NCI-H446 treated with DMSO at 0.1 percent for 48 hours (cell line): ENCODE results near the gene GULP1.

Experiments used
- DNase-seq: peaks from one replicate; lab custom pipeline; 2025; lab: John Stamatoyannopoulos, UW

The GULP1 gene

GRCh38 chr2:188322569-188323551, 31.2 kb downstream of the GULP1 start:
- no peak for DNase-seq

DNA sequence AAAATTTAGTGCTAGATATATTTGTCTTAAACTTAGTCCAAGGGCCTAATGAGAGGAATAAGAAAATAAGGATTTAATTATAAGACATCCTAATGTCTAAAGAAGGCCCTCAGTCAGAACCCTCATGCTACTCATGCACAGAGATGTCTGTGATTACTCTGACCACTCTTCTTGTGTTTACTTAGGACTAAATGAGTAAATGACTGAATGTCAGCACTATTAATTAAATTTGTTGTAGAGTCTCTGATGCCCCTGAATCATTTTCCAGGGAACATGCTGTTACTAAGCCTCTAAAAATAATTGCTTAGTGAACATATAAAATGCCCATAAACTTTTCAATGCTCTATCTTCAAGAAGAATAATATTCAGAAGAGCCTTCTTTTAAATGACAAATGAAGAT, 32.4 kb downstream of the GULP1 start:
- DNase-seq = no peak

DNA sequence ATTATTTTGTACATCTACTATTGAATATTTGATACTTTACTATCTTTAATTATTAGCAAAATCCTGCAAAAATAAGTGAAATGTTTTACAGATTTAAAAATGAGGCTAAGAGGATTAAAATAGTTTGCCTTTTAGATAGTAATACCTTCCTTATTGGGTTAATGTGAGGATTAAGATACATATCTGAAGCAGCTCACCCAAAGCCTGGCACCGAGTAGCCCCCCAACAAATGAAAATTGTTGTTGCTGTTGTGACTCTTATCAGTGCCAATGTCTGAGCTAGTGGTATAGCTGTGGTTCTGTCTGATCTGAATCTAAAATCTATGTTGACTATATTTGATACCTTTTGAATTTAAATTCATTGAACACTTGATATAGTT, 34.6 kb downstream of the GULP1 start:
- DNase-seq = no peak

DNA sequence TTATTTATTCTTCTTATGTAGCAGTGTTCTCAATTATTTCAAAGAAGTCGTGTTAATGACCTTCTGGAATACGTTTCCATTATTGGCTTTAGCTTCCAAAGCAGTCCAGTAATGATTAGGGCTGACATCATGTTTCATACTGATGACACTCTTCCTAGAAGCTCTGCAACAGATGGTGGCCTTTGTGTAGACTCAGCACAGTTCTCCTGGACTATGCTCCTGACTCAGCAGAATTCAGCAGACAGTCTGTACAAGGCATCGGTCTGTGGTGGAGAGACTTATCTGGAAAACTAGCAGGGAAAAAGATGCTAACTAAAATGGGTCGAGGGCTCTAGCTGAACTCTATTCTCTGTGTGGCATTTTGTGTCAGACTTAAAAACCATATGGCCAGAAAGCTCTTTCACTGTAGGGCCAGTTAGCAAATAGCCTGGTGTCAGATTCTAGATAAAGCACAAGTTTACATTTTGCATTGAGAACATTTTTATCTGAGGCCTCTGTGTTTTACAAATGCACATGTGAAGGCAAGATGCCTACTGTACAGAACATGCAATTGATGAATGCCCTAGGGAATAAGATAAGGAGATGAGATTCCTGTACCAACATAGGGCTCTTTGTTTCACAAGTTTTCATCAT, 35.1 kb downstream of the GULP1 start:
- DNase-seq = peak; percentile 75

GRCh38 chr2:188327518-188328213, 36.0 kb downstream of the GULP1 start:
- DNase-seq = no peak

GRCh38 chr2:188328419-188328818, 36.7 kb downstream of the GULP1 start:
- no peak for DNase-seq

DNA sequence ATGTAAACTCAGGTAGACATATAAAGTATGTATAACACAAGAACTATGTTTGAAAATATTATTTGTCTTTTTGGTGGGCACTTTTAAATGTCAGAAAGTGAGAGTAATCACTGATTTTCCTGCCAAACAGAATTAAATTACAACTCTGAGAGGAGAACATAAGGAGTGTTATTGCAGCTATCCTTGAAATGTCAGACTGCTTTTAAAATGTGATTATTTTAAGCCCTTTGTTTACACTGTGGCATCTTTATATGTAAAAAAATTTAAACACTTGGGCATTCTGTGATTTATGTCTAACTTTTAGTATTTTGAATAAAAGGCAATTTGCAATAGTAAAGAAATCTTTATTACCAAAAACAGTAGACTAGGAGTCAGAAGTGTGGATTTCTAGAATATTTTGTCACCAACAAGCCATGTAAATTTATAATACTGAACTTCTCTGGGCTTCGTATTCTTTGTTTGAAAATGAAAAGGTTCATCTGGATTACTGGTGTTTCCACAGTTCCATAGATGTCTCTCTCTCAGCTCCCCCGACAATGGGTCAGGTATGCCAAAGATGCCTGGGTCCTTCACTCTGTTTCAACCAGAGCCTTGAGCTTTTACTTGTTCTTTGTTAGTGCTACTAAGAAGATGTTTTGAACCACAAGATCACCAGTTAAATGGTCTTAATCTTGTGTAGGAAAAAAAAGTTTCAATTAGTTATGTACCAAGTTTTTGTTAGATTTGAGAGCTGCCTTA, 38.8 kb downstream of the GULP1 start:
- DNase-seq = no peak

- DNase-seq = no peak
These were observed 40.9 kb downstream of the GULP1 start for GRCh38 chr2:188332619-188333018.

- no peak for DNase-seq
These were observed 42.3 kb downstream of the GULP1 start for GRCh38 chr2:188333751-188334524.

DNA sequence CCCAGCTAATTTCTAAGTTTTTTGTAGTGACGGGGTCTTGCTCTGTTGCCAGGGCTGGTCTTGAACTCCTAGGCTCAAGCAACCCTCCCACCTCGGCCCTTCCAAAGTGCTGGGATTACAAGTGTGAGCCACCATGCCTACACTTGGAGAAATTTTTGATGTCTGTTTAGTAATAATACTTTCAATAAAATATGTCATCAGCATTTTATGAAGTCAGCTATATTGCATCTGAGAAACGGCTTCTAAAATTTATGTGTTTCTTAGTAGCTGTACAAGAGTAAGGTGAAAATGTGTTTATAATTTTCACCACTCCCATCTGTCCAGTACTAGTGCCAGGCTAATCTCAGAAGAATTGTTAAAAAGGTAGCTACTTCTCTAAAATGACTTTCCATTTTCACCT, 46.8 kb downstream of the GULP1 start:
- no peak for DNase-seq

DNA sequence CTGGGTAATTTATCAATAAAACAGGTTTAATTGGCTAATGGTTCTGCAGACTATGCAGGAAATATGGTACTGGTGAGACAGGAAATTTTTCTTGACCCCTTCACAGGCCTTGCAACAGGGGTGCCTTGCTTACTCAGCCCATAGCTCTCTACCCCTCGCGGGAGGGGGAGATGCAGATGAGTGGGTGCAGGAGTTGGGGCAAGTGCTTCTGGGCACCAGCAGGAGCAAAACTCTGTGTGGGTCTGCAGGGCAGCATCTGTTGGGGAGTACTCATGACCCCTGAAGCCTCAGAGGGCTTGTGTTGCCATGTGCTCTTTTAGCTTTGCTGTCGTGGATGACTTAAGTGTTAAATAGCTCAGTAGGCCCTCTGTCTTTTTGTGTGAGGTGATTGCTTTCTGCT, 48.6 kb downstream of the GULP1 start:
- DNase-seq = no peak

DNA sequence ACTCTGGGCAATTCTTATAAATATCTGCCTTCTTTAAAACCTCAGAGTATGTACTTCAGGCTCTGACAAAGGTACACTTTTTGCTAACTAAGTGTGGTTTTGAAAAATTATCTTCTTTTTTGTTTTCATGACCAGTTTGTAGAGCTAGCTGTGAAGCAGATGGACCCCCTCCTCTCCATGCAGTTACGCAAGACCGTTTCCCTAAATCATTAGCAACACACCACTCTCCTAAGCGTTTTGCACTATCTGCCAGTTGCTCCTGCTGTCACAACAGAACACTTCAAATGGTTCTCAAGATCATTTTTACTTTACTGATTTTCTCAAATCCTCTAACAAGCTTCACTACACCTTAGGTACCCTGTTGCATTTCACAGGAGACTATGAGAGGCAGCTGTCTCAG, 53.3 kb downstream of the GULP1 start:
- DNase-seq = peak; percentile 55

GRCh38 chr2:188345426-188345825, 53.8 kb downstream of the GULP1 start:
- DNase-seq = no peak

GRCh38 chr2:188345831-188346458, 54.3 kb downstream of the GULP1 start:
- no peak for DNase-seq

- DNase-seq = peak; percentile 23
These were observed 57.3 kb downstream of the GULP1 start for GRCh38 chr2:188349019-188349418.

- no peak for DNase-seq
These were observed 61.6 kb downstream of the GULP1 start for GRCh38 chr2:188353282-188353681.

DNA sequence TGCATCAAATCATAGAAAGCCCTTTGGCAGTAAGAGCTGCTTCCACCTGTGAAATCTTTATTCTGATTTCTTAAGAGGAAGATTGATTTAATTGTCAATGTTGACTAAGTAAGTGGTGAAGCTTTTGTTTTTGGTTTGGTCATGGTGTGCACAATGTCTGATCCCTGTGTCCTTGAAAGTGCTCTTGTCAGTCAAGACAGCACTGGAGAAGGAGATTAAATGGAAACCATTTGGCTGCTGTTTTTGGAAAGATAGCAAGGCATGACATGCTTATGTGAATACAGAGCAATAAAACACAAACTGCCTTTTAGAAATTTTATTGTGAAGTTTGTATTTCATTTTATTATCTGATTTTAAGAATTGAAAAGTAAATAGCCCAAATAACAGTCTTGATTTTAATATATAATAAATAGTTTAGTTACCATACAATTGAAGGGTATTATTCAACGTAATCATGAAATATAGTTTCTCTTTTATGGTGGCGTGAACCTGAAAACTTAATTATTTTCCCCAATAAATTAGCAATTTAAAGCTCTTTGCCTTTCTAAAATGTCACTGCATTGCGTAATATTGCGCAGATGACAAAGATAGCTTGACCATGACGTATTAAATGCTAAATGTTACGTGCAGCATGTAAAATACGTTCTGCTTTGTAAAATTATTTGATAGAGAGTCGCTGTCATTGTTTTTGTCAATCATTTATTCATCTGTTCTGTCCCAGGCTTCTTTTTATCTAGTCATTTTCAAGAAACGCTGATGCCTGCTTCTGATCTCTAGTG, 69.0 kb downstream of the GULP1 start:
- no peak for DNase-seq

GRCh38 chr2:188364033-188364630, 72.5 kb downstream of the GULP1 start:
- no peak for DNase-seq

GRCh38 chr2:188365058-188365641, 73.5 kb downstream of the GULP1 start:
- no peak for DNase-seq
